RPMI8226 (cell line): ENCODE results near the gene FIG4.
"Not testable (repeated sequence)": the region's sequence is repeated elsewhere in the genome, so short reads cannot be mapped to it uniquely, and the experiment has no call there.

Experiments used
- DNase-seq: peaks from one replicate; pipeline ENCODE4 v3.0.0-alpha.2; 2015

FIG4 gene

DNA sequence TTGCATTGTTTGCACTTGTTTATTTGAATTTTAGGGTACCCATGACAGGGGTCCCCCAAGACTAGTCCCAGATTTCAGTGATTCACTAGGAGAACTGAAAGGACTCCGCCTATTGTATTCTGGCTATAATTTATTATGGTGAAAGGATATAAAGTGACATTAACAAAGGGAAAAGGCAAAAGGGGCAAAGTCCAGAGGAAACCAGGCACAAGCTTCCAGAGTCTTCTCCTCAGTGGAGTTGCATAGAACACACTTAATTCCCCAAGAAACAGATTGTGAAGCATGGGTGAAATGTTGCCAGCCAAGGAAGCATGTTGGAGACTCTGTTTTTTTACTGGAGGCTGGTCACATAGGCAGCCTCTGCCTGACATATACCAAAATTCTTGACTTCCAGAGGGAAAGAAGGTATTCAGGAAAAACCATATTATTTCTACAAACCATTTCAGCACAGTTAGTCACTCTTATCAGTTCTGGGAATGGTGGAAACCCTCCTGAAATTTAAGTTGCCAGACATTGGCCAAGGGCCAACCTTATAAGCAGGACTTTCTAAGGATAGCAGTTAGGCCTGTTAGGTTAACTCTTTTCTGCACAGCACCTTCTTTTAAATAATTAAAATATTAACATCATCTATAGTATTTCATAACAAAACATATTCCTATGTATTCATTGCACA is 71.8 kb downstream of the FIG4 start:
- no peak for DNase-seq

DNA sequence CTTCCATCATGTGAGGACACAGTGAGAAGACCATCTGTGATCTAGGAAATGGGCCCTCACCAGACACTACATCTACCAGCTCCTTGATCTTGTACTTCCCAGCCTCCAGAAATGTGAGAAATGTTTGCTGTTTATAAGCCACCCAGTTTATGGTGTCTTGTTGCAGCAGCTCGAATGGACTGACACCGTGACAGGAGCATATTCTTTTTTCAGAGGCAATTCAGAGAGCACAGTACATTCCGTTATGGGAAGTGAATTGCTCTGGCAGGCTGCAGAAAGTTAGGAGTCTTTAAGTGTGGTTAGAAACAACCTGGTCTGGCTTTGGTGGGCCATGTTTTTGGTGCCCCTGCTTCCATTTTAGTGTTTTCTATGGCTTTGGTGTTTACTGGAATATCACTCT is 75.1 kb downstream of the FIG4 start:
- no peak for DNase-seq

DNA sequence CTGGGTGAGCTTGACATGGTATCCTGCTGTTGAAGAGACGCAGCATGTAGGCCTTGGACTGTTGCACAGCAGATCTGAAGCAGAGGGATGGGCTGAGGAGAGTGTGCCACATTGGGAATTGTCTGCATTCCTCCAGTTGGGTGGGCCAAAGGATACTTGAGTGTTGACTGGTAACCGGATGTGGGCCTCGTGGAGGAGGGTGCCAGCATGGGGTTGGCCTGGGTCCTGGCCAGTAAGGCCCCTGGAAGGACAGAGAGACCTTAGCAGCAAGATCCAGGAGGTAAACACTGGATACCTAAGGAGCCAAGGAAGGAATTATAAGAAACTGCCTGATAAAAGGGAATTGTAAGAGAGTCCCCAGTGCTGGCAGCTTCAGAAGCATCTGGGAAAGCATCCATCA is 76.9 kb downstream of the FIG4 start:
- DNase-seq, result no peak

DNA sequence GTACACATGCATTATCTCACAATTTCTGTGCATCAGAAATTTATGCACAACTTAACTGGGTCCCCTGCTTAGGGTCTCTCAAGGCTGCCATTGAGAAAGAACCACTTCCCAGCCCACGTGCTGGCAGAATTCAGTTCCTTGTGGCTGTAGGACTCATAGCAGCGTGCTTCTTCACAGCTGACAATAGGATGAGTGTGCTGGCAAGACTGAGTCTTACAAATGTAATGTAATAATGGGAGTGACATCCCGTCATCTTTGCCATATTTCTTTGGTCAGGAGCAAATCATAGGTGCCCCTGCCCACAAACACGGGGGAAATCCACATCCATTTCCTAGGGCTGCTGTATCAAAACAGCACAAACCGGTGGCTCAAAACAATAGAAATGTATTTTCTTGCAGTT is 77.4 kb downstream of the FIG4 start:
- DNase-seq, result no peak

DNA sequence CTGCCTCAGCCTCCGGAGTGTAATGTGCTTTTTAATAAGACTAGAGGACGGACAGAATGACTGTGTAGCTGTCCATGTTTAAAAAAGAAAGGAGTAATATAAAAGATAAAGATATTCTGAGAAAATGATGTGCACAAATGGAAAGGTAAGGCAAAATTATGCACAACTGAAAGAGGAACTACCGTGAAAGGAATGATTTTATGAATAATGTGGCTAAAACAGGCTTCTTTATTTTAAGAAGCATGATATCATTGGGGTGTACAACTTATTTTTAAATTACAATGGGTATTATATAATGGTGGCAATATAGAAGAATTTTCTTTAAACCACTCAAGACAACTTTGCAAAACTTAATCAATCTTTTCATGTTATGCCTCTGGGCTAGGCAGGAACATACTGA is 78.1 kb downstream of the FIG4 start:
- DNase-seq, result no peak

DNA sequence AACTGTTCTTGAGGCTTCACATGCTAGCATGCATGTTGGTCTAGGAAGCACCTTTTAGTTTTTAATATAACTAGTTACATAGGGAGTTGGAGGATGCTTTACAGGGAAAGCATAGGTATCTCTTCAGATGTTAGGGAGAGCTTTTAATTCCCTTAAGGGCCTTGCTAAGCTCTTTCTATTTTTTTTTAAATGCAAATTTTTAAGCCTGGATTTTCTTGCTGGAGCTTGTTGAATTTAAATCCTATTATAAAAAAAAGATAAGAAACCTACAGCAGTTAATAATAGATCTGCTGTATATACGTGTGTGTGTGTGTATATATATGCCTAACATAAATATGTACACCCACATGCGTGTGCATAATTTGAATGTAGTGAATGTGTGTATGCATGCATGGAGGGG is 79.0 kb downstream of the FIG4 start:
- no peak for DNase-seq

DNA sequence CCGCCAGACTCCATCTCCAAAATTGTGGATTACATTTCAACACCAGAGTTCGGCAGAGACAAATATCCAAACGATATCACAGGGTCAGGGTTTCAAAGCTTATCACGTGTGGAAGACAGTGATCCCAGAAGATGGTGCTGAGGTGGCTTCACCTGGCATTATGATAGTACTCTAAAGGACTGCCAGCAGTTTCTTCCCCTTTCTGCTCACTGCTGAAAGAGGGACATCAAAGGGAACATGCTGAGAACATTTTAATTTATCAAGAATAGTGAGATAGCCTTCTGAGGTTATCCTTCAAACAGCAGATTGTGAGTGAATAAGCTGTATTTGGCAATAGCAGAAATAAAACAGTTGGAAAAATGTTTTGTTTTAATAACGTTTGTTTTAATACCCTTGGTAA is 79.7 kb downstream of the FIG4 start:
- no peak for DNase-seq

DNA sequence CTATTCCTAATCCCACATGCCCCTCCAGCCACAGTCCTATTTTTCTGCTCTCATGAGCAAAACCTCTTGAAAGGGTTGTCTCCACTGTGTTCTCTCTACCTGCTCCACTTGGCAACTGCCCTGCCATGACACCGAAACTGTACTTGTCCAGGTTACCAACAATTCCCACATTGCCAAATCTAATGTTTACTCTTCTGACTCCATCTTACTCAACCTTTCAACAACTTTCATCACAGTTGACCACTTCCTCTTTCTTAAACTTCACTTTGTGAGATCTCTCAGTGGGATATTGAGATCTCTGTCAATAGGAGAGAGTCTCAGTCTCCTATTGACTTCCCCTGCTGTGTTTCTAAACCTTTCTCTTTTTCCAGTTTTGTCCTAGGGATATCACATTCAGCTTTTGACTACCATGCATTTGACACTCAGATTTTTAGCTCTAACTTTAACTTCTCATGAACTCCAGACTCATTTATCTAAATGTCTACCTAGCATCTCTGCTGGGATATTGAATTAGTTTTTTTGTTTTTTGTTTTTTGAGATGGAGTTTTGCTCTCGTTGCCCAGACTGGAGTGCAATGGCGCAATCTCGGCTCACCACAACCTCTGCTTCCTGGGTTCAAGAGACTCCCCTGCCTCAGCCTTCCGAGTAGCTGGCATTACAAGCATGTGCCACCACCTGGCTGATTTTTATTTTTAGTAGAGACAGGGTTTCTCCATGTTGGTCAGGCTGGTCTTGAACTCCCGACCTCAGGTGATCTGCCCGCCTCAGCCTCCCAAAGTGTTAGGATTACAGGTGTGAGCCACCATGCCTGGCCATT is 81.1 kb downstream of the FIG4 start:
- not testable (repeated sequence) for DNase-seq

DNA sequence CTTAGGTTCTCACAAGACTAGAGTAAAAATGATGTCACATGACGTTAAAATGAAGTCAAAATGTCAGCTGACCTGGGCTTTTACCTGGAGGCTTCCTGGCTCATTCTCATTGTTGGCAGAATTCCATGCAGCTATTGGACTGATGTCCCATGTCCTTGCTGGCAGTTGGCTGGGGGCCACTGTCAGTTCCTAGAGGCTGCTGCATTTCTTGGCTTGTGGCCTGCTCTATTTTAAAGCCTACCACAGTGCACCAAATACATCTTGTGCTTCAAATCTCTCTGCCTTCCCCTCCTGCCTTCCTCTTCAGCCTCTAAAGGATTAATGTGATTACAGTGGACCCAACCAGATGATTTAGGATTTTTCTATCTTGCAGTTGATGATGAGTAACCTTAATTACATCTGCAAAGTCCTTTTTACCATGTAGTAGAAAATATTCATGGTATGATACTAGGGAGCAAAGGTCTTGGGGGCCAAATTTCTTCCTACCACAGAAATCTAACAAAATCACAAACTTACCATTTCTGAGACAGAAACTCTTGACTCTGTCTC is 81.9 kb downstream of the FIG4 start:
- no peak for DNase-seq

DNA sequence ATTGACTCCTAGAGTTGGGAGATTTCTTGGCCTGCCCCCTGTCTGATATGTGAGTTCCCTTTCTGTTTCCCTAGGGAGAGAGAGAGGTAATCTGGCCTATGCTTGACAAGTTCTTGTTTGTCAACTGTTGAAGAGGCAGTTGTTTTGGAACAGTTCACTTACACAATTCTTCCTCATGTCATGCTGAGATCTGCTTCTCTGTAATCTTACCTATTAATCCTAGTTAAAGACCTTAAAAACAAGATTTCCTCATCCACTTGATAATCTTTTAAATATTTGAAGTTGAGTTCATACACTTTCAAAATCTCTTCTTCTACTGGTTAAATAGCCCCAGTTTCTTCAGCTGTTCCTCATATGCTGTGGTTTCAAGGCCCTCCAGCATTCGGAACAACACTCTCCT is 89.9 kb downstream of the FIG4 start:
- no peak for DNase-seq

DNA sequence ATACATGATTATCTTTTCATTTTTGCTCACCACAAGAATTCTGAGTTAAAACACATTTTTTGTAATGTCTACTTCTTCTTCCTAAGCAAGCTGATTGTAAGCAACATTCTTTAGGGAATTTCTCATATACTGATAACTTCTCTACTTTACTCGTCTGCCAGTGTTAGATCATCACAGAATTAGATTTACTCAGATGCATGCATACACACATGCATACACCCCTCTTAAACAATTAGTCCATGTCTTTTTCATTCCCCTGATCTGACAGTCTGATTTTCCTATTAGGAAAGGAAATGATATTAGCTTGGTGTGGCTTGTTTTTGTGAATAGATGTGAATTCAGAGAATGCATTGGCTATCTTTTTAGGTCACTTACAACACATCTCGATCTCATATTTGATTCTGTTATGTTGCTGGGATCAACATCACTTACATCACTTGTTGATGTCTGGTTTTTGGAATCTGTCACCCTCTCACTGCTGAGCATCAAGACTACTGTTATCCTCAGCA is 91.4 kb downstream of the FIG4 start:
- DNase-seq, result no peak

DNA sequence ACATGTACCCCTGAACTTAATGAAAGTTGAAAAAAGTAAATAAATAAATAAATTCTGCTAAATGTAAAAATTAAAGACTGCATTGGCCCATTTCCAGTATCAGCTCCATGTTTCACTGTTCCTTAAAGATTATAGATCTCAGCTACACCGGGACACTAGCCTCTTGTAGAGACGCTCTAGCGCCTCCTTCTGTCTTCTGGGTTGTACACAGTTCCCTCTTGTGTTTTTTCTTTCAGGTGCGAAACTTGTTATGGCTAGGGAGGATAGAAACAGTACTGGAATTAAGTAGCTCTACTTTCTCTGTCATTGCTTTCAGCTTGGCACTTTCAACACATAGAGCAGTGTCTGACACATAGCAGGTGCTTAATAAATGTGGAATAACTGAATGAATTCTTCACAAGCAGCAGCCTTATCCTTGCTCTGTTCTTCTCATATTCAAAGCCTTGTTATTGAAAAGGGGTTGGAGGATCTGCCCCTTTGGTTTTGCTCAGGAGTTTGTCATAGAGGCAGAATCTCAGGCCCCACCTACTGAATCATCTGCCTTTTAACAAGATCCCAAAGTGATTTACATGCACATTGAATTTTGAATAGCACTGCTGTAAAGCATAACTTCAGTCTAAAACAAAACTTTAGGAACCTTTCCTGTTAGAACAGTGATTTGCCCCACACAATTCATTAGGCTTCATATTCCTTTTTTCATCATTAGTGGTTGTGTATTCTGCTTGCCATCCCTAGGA is 92.3 kb downstream of the FIG4 start:
- no peak for DNase-seq

DNA sequence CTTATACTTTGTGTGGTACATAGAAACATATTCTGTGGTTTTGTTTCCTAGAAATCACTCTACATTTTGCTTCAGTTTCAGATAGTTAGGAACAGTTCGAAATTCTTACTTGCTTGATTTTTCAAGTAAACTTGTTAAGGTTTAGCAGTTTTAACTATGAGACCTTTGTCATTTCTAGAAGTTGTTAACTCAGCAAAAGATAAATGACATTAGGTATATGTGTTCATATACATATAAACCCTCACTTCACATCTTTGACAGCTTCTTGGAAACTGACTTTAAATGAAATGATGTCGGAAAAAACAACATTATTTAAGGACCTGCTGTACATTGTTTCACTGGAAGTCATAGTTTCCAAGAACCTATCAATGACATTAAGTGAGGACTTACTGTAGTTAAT is 96.2 kb downstream of the FIG4 start:
- DNase-seq, result no peak

DNA sequence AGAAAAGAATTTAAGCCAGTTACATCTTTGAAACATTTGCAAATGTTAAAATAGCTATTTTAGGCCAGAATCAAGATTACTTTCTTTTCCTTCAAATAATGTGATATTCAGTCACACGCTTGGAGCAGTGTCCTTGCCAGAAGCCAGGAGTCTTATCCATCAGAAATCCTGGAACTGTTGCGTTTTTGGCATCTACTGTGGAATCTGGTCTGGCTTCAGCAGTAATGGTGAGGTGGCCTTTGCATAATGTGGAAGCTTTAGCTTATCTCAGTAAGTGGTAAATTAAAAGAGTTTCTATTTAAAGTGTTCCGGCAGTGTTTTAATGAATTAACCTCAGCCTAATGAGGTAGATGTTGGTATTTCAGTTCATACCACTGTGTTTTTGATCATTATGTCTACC is 97.6 kb downstream of the FIG4 start:
- DNase-seq, result no peak

DNA sequence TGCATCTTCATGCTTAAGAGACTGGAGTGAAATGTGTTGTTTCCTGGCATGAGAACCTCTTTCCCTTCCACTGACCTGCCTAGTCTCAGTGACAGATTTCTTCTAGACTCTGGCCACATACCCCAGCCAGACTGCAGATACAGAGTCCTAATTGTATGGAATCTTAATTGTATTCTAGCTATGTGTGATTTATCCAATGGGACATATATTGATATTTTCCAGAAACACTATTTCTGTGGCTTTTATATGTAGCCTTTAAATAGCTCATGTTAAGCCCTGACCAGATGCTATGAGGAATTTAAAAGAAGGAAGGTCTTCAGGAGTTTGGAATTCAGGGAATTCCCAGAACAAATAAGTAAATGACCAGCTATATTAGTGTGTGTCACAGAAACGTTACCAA is 99.0 kb downstream of the FIG4 start:
- no peak for DNase-seq

DNA sequence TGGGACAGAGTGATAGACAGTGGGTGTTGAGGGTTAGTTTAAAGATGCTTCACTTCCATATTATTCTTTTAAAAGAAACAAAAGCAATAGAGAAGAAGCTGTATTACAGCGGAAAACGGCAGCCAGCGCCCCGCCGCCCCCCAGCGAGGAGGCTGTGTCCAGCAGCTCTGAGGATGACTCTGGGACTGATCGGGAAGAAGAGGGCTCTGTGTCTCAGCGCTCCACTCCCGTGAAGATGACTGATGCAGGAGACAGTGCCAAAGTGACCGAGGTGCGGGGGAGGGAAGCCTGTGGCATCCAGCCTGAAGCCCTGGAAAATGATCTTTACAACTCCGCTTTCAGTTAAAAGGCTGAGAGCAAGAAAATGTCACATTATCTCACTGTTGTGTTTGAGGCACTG is 100.2 kb downstream of the FIG4 start:
- no peak for DNase-seq

DNA sequence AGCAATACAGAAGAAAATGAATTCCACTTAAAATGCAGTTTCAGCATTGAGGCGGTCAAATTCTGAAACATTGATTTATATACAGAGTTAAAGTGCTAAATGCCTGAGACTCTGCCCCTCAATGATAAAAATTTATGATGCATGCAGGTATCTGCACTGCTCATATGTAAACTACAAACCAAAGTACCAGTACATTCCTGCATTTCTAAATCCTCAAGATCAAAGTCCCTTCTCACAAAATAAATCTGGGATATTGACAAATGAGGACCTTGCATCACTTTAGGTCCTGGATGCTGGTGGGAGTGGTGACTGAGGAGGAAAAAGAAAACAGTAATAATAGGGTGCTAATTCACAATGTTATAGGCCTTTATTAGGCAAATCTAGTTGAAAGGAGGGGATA is 101.9 kb downstream of the FIG4 start:
- no peak for DNase-seq

DNA sequence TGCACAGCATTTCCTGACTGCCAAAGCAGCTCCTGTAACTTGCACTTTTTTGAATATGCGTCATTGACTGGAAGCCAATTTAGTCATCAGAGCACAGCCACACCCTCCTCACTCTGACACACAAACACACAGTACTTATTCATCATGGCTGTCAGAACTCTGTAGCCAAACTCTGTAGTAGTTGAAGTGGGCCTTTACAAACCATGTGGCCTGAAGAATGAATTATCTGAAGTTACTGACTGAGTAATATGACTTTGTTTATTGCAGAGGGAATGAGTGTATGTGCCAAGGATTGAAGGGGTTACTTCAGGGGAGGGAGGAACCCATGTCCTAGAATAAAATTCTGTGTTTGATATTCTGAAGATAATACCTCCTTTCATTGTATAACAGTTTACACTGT is 102.7 kb downstream of the FIG4 start:
- DNase-seq, result no peak

DNA sequence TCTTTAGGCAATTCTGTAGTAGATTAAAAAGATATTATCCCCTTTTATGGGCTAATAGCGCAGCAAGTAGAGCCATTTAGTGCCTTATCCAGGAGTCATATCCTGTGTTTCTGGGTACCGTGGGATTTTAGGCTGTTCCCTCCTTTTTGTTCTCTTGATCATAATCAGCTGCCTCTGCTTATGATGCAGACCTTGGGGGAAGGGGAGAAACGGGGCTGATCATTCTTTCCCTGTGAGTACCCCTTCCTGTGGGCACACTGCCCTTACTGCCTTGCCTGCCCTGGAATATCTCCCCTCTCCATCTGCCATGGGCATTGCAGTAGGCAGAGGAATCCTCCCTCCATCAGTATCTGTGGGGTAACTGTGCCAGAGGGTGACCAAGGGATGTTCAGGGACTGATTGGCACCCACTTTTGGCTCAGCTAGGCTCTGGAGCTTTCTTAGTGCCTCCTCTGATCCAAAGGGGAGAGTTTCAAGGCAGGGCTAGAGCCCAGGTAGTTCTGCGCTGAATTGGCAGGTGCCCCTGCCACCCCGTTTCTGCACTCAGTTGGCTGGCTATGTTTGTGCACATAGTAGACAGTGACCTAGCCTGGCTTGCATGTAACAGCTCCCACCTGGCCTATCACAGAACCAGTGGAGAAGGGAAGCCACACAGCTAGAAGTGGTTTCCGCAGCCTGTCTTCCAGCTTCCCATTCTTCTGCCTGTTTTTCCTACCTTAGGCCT is 103.3 kb downstream of the FIG4 start:
- DNase-seq, result no peak

DNA sequence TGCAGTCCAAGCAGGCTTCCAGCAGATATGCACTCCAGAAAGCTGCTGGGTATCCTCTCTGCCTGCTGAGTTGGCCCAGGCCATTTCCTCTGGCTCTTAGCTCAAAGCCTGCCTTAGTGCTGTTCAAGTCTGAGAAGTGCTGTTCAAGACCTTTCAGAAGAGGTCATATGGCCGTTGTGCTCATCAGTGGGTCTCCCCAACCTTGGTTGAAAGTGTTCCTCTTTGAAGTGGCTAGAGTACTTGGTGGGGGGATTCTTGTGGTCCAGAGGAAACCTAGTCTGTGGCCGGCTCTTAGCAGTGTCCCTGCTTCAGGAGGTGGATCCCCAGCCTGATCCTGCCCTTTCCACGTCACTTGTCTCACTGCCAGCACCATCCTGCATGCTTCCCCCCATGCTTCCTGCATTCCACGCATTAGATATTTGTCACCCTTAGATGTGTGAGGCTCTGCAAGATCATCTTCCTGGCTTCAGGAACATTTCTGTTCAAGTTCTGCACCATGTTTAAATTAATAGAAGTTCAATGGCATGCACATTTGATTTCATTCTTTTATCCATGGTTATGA is 105.0 kb downstream of the FIG4 start:
- no peak for DNase-seq

DNA sequence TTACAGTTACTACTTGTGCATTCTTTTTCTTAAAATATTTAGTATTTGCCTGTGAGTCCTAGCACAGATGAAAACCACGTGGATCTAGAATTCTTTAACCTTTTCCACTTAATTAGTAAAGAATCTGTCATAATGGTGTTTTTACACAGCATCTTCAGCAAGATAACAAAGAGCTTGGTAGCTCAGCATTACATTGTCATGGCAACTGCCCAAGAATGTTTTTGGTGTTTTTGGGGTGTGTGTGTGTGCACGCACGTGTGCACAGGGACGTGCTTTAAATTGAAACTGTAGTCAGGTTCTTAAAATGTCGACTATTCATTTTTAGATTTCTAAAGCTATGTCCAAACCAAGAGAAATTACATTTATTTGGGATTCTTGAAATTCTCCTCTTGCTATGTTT is 108.0 kb downstream of the FIG4 start:
- DNase-seq, result no peak

DNA sequence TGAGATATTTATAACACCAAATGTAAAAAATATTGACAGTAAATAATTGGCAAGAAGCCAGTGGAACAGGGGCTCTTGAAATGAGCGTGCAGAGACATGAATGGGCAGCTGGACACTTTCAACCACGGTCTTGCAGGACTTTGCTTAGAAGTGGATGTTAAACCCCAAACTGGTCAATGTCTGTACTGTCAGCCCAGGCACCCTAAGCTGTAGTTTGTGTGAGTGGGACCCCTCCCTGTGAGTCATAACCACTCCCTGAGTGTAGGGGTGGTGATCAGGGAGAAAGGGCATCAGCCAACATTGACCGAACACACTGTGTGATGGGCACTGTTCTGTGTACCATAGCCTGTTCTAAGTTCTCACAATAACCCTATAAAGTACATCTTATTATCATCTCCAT is 108.6 kb downstream of the FIG4 start:
- DNase-seq, result no peak

DNA sequence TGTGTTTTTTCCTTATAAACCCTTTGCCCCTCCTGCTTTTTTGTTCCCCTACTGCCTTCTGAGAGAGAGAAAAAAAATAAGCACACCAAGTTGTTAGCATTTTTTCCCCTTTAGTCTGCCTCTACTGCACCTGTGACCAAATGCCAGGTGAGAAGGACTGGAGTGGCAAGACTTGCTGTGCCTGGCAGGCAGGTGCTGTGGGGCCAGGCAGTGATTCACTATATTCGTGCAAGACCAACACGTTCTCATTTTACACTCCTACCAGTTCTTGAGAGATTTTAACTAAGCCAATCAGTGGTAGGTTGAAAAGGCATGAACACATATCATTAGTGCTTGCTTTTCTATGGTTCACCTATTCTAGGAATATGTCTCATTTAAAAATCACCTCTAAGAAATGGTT is 109.7 kb downstream of the FIG4 start:
- no peak for DNase-seq
